ENCODE measurements around the gene TNIK. TPM values are rescaled to one million over a fixed set of nuclear protein-coding genes. Genes with fewer than 3 reads are reported as not detected.

The TNIK gene
- total and polyA plus RNA-seq, 2 experiments from 2014 or later = 14.6 to 34.3 TPM

DNA sequence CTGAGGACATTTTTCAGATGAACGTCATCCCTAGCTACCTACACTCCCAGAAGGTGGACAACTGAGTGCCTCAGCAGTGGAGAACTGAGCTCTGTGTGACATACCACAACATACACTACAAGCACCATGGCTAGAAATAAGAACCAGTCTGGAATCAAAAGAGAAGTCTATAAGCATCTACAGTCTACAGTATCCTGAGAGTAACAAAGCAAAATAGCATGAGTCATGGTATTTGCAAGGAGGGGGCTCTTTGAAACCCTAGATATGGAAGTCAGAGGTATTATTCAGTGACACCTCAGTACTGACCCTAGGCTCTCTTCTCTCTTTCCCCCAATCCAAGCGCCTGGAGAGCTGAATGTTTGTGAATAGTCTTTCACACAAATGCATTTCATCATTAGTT is 87.5 kb downstream of the TNIK start:
- H3K9me2 ChIP-seq (ENCODE audit: insufficient read depth) = no peaks in the 10 kb centered on the region
- no peak overlapping the region for H3K4me3 ChIP-seq
- peaks cover 23% of the 10 kb centered on the region for H3K4me1 Mint-ChIP-seq
- no peak overlapping the region for H2AFZ ChIP-seq
- no peaks in the 10 kb centered on the region; the same call in 1 of the 2 replicates for H4K20me1 ChIP-seq (replicated peaks; ENCODE audit: insufficient read depth)
- DNase-seq (ENCODE audit: low spot score) = no peak
- H3K36me3 ChIP-seq (ENCODE audit: insufficient read depth) = no peaks in the 10 kb centered on the region
- H3K27ac Mint-ChIP-seq = no peak overlapping the region
- TF ChIP-seq EZH2 (IDR thresholded peaks at IDR 0.05; ENCODE audit: low read depth, unreplicated experiment) (no peak), CREB1 (CRISPR knock-in tag; IDR thresholded peaks at IDR 0.05; ENCODE audit: low read depth) (no peak), EZH2phosphoT487 (IDR thresholded peaks at IDR 0.05; ENCODE audit: unreplicated experiment) (no peak), ZNF114 (CRISPR knock-in tag; IDR thresholded peaks at IDR 0.05) (no peak), ZNF462 (CRISPR knock-in tag; IDR thresholded peaks at IDR 0.05) (no peak), POLR2AphosphoS5 (IDR thresholded peaks at IDR 0.05; ENCODE audit: low read depth) (no peak), NANOG (IDR thresholded peaks at IDR 0.05; ENCODE audit: borderline replicate concordance) (no peak), CTCF (conservative IDR thresholded peaks at IDR 0.05; ENCODE audit: low read depth in 2 of 2) (no peak), JUNB (IDR thresholded peaks at IDR 0.05; ENCODE audit: unreplicated experiment) (no peak), ZNF331 (CRISPR knock-in tag; IDR thresholded peaks at IDR 0.05; ENCODE audit: low read depth) (no peak), STAT1 (IDR thresholded peaks at IDR 0.05; ENCODE audit: unreplicated experiment) (no peak)
- TF ChIP-seq, protein P1, sequence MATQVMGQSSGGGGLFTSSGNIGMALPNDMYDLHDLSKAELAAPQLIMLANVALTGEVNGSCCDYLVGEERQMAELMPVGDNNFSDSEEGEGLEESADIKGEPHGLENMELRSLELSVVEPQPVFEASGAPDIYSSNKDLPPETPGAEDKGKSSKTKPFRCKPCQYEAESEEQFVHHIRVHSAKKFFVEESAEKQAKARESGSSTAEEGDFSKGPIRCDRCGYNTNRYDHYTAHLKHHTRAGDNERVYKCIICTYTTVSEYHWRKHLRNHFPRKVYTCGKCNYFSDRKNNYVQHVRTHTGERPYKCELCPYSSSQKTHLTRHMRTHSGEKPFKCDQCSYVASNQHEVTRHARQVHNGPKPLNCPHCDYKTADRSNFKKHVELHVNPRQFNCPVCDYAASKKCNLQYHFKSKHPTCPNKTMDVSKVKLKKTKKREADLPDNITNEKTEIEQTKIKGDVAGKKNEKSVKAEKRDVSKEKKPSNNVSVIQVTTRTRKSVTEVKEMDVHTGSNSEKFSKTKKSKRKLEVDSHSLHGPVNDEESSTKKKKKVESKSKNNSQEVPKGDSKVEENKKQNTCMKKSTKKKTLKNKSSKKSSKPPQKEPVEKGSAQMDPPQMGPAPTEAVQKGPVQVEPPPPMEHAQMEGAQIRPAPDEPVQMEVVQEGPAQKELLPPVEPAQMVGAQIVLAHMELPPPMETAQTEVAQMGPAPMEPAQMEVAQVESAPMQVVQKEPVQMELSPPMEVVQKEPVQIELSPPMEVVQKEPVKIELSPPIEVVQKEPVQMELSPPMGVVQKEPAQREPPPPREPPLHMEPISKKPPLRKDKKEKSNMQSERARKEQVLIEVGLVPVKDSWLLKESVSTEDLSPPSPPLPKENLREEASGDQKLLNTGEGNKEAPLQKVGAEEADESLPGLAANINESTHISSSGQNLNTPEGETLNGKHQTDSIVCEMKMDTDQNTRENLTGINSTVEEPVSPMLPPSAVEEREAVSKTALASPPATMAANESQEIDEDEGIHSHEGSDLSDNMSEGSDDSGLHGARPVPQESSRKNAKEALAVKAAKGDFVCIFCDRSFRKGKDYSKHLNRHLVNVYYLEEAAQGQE (IDR thresholded peaks at IDR 0.05; ENCODE audit: unreplicated experiment) = no peak
- TF ChIP-seq, protein P2, sequence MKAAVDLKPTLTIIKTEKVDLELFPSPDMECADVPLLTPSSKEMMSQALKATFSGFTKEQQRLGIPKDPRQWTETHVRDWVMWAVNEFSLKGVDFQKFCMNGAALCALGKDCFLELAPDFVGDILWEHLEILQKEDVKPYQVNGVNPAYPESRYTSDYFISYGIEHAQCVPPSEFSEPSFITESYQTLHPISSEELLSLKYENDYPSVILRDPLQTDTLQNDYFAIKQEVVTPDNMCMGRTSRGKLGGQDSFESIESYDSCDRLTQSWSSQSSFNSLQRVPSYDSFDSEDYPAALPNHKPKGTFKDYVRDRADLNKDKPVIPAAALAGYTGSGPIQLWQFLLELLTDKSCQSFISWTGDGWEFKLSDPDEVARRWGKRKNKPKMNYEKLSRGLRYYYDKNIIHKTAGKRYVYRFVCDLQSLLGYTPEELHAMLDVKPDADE (IDR thresholded peaks at IDR 0.05) = no peak
- H3K4me3 Mint-ChIP-seq = no peak overlapping the region
- no peaks in the 10 kb centered on the region for H3K27me3 ChIP-seq (ENCODE audit: insufficient read depth)
- no peak overlapping the region for H3K27ac ChIP-seq (ENCODE audit: low read depth)
- peaks cover 12% of the 10 kb centered on the region; the same call in 1 of the 2 replicates for H3K4me1 ChIP-seq (ENCODE audit: insufficient read depth)
- H3K4me2 ChIP-seq = no peak overlapping the region
- no peaks in the 10 kb centered on the region for H3K9me3 Mint-ChIP-seq
- H3K79me2 ChIP-seq (replicated peaks; ENCODE audit: insufficient read depth) = peaks cover 58% of the 10 kb centered on the region
- no peak for ATAC-seq
- no peaks in the 10 kb centered on the region for H3F3A ChIP-seq (replicated peaks; ENCODE audit: low read depth)
- peaks cover 2% of the 10 kb centered on the region for H3K27me3 Mint-ChIP-seq (ENCODE audit: insufficient read depth, low read depth, poor library complexity)
- no peaks in the 10 kb centered on the region for H3K36me3 Mint-ChIP-seq (ENCODE audit: low read depth)
